PFSK-1 (cell line): ENCODE data around the gene PRPF40B.

ENCODE experiments used
- FOXP2 ChIP-seq: optimal IDR thresholded peaks from 2 replicates; pipeline ENCODE3; 2011; ENCODE audit warnings: borderline replicate concordance, control low read depth, inconsistent platforms; ENCODE audit not compliant: insufficient read depth; ENCODE audit errors: extremely low read length, extremely low read depth
- POLR2AphosphoS5 ChIP-seq: IDR thresholded peaks from 2 replicates; pipeline ENCODE4 v1.6.1; 2012; ENCODE audit warnings: low read depth, mild to moderate bottlenecking, control low read depth, low read length, moderate library complexity
- SIN3A ChIP-seq: IDR thresholded peaks from 2 replicates; pipeline ENCODE4 v1.6.1; 2012; ENCODE audit warnings: mild to moderate bottlenecking, low read length, moderate library complexity, borderline replicate concordance; ENCODE audit not compliant: insufficient read depth
- TAF1 ChIP-seq: IDR thresholded peaks from 2 replicates; pipeline ENCODE4 v1.6.1; 2012; ENCODE audit warnings: low read length, control low read depth, borderline replicate concordance; ENCODE audit not compliant: insufficient read depth
- TF ChIP-seq, protein P1 (sequence below), 2 experiments: IDR thresholded peaks; 2 replicates each; pipeline versions ENCODE4 v1.6.1 to v1.8.0; 2011 to 2012; ENCODE audit warnings: low read depth in 2 of 2, low read length in 2 of 2, control low read depth in 1 of 2, inconsistent platforms in 1 of 2, mild to moderate bottlenecking in 1 of 2, moderate library complexity in 1 of 2; ENCODE audit not compliant: insufficient read depth in 1 of 2

DNA sequence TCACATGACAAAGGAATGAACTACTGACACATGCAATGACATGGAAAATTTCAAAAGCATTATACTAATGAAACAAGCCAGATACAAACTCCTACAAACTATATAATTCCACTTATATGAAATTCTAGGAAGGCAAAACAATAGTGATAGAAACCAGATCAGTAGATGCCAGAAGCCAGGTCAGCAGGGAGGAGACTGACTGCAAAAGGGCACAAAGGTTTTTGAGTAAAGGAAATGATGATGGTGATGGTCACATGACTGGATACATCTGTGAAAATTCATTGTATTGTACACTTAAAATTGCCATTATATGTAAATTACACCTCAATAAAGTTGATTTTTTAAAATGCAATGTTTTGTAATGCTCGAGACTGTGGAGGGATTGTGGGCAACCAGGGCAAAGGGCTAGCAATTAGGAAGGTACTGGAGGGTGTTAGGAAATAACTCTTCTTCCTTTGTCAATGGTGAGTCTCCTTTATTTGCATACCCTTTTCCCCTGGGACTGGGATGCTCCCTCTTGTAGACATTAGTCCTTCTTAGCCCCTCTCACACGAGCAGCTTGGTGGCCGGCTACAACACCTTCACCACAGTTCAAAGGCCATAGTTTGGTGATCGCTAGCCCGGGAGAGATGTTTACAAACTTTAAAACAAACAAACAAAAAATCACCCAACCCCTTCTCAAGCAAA lies 6.7 kb upstream of the PRPF40B start:
- TF ChIP-seq SIN3A: no peak
- TF ChIP-seq POLR2AphosphoS5: no peak
- no peak for TF ChIP-seq TAF1
- TF ChIP-seq, protein P1, sequence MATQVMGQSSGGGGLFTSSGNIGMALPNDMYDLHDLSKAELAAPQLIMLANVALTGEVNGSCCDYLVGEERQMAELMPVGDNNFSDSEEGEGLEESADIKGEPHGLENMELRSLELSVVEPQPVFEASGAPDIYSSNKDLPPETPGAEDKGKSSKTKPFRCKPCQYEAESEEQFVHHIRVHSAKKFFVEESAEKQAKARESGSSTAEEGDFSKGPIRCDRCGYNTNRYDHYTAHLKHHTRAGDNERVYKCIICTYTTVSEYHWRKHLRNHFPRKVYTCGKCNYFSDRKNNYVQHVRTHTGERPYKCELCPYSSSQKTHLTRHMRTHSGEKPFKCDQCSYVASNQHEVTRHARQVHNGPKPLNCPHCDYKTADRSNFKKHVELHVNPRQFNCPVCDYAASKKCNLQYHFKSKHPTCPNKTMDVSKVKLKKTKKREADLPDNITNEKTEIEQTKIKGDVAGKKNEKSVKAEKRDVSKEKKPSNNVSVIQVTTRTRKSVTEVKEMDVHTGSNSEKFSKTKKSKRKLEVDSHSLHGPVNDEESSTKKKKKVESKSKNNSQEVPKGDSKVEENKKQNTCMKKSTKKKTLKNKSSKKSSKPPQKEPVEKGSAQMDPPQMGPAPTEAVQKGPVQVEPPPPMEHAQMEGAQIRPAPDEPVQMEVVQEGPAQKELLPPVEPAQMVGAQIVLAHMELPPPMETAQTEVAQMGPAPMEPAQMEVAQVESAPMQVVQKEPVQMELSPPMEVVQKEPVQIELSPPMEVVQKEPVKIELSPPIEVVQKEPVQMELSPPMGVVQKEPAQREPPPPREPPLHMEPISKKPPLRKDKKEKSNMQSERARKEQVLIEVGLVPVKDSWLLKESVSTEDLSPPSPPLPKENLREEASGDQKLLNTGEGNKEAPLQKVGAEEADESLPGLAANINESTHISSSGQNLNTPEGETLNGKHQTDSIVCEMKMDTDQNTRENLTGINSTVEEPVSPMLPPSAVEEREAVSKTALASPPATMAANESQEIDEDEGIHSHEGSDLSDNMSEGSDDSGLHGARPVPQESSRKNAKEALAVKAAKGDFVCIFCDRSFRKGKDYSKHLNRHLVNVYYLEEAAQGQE (IDR thresholded peaks at IDR 0.05; ENCODE audit: insufficient read depth in 1 of 2, low read depth in 2 of 2, low read length in 2 of 2): no peak
- TF ChIP-seq FOXP2: no peak
